Mesodermal cell (in vitro differentiated cells): Measurements from ENCODE around the gene ELMOD3.
A peak's percentile ranks its signal among the peaks of the same experiment; 100 is the strongest.
"Not testable (repeated sequence)": the region's sequence is repeated elsewhere in the genome, so short reads cannot be mapped to it uniquely, and the experiment has no call there.

ENCODE experiments used
- H3K27ac ChIP-seq: 2 replicates; pipeline ENCODE4 v1.7.0; 2013; ENCODE audit warnings: mild to moderate bottlenecking, low read depth, low read length, moderate library complexity; ENCODE audit not compliant: severe bottlenecking
- H3K36me3 ChIP-seq: 2 replicates; pipeline ENCODE4 v1.7.1; 2013; ENCODE audit warnings: mild to moderate bottlenecking, low read length, moderate library complexity; ENCODE audit not compliant: control insufficient read depth, insufficient read depth
- H3K4me1 ChIP-seq: one replicate; pipeline ENCODE4 v1.7.1; 2013; ENCODE audit warnings: mild to moderate bottlenecking, low read length; ENCODE audit not compliant: insufficient read depth, control insufficient read depth, poor library complexity, severe bottlenecking
- H3K4me3 ChIP-seq: 2 replicates; pipeline ENCODE4 v1.7.0; 2013; ENCODE audit warnings: low read length, control low read depth, mild to moderate bottlenecking; ENCODE audit not compliant: insufficient read depth, poor library complexity, severe bottlenecking; ENCODE audit errors: extremely low read depth
- H3K9me3 ChIP-seq: 2 replicates; pipeline ENCODE4 v1.7.1; 2013; ENCODE audit warnings: mild to moderate bottlenecking, low read length, moderate library complexity; ENCODE audit not compliant: control insufficient read depth
- WGBS, 2 experiments: methylation state at CpG; one replicate each; pipeline ENCODE4 v1.1.5; 2013; ENCODE audit warnings: missing lambda C conversion rate in 2 of 2; ENCODE audit not compliant: insufficient coverage in 2 of 2; 5-methylcytosine and 5-hydroxymethylcytosine counted together

ELMOD3 gene

GRCh38 chr2:85319796-85320195 is 34.8 kb upstream of the ELMOD3 start:
- 91 to 98% methylated on average over 4 of the region's 4 CpGs for WGBS, 2 experiments
- peaks cover 81% of the 10 kb centered on the region for H3K36me3 ChIP-seq
- H3K4me1 ChIP-seq = peaks cover 4% of the 10 kb centered on the region
- no peaks in the 10 kb centered on the region for H3K9me3 ChIP-seq
- H3K4me3 ChIP-seq = no peak overlapping the region
- no peak overlapping the region for H3K27ac ChIP-seq

GRCh38 chr2:85323351-85323987 is 31.1 kb upstream of the ELMOD3 start:
- WGBS, 2 experiments = 92 to 94% methylated on average over 7 to 8 of the region's 9 CpGs
- peaks cover 74% of the 10 kb centered on the region for H3K36me3 ChIP-seq
- peaks cover 14% of the 10 kb centered on the region for H3K4me1 ChIP-seq
- no peaks in the 10 kb centered on the region for H3K9me3 ChIP-seq
- no peak overlapping the region for H3K4me3 ChIP-seq
- no peak overlapping the region for H3K27ac ChIP-seq

DNA sequence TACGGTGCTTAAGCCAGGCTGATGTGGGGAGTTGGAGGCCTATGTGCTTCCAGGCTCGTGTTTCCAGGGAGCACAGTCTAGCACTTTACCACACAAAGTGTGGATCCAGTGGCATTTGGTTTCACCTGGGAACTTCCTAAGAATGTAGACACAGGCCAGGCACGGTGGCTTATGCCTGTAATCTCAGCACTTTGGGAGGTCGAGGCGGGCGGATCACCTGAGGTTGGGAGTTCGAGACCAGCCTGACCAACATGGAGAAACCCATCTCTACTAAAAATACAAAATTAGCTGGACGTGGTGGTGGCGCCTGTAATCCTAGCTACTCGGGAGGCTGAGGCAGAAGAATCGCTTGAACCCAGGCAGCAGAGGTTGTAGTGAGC is 30.6 kb upstream of the ELMOD3 start:
- 81 to 92% methylated on average over 7 to 8 of the region's 11 CpGs for WGBS, 2 experiments
- not testable (repeated sequence) for H3K4me3 ChIP-seq, H3K27ac ChIP-seq, H3K9me3 ChIP-seq
- Histone ChIP-seq H3K36me3 (peaks cover 69% of the 10 kb centered on the region), H3K4me1 (peaks cover 12% of the 10 kb centered on the region)

- Histone ChIP-seq H3K4me3 (peak overlapping the region; percentile 83), H3K27ac (no peak overlapping the region), H3K9me3 (no peaks in the 10 kb centered on the region), H3K36me3 (peaks cover 62% of the 10 kb centered on the region), H3K4me1 (peaks cover 11% of the 10 kb centered on the region)
- 63 to 88% methylated on average over 3 to 6 of the region's 10 CpGs for WGBS, 2 experiments
These were observed 29.7 kb upstream of the ELMOD3 start for GRCh38 chr2:85324639-85325465.

- Histone ChIP-seq H3K9me3 (no peaks in the 10 kb centered on the region), H3K4me1 (peaks cover 11% of the 10 kb centered on the region), H3K4me3 (peak overlapping the region; percentile 83), H3K27ac (no peak overlapping the region), H3K36me3 (peaks cover 56% of the 10 kb centered on the region)
- 85 to 87% methylated on average over 7 to 8 of the region's 9 CpGs for WGBS, 2 experiments
These were observed 29.1 kb upstream of the ELMOD3 start for GRCh38 chr2:85325466-85325811.

- 25 to 32% methylated on average over 27 to 30 of the region's 32 CpGs for WGBS, 2 experiments
- Histone ChIP-seq H3K9me3 (no peaks in the 10 kb centered on the region), H3K36me3 (peaks cover 44% of the 10 kb centered on the region), H3K27ac (no peak overlapping the region), H3K4me1 (peaks cover 11% of the 10 kb centered on the region), H3K4me3 (peak overlapping the region; percentile 83)
These were observed 28.0 kb upstream of the ELMOD3 start for GRCh38 chr2:85326406-85327159.

DNA sequence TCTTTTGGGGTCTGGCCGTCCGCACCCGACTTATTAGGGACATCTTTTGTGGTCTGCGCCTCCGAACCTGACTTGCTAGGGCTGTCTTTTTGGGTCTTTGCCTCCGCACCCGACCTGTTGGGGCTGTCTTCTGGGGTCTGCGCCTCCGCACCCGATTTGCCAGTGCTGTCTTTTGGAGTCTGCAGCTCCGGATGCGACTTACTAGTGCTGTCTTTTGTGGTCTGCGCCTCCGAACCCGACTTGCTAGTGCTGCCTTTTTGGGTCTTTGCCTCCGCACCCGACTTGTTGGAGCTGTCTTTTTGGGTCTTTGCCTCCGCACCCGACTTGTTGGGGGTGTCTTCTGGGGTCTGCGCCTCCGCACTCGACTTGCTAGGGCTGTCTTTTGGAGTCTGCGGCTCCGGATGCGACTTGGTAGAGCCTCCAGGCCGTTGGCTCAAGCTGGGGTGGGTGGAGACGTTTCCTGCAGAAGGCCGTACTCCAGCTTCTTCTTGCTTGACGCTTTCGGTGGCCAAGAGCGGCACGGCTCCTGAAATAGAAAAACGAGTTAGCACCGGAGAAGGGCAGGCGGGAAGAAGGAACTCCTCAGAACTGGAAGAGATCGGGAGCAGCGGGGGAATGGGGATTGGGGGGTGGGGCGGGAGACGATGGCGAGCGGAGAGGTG is 27.3 kb upstream of the ELMOD3 start:
- no peaks in the 10 kb centered on the region for H3K9me3 ChIP-seq
- H3K36me3 ChIP-seq = peaks cover 37% of the 10 kb centered on the region
- peak overlapping the region; percentile 83 for H3K4me3 ChIP-seq
- 6 to 8% methylated on average over 33 to 36 of the region's 41 CpGs for WGBS, 2 experiments
- H3K4me1 ChIP-seq = peaks cover 11% of the 10 kb centered on the region
- no peak overlapping the region for H3K27ac ChIP-seq

DNA sequence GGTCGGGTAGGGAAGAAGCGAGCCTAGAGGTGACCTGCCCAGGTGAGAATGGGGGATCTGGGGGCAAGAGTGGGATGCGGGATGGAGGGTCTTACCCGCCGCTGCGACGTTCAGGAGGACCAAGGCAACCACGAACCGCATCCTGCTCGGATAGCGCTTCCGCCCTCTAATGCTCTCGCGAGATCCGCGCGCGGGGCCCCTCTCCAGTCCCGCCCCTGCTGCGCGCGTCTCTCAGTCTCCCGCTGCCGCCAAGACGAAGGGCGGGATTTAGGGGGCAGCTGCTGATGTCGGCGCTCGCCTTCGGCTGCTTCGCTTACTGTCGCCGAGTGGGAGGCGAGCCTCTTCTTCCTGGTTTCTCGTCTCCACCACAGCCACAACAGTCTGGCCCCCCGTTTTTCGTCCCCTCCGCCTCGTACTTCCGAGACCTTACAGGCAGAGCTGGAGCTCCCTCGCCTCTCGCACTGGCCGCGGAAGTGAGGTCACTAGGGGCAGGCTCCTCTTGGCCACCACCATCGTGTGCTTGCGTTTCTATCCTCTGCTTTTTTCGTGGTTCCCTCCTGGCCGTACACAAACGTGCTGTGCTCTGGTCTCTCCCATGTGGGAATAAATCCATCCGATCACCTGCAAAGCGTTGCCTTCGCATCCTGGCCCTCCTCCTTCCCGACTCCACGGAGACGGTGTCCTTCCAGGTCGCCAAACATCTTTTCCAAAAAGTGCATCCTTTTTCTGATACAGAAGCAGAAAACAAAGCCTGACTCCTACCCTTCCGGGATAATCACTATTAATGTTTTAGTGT is 26.5 kb upstream of the ELMOD3 start, which contains the start of gene TGOLN2:
TGOLN2 (minus strand) TSS at position 168 of the 796 bp plus-strand sequence; CDS start at position 141, 27 bp downstream.
- 1% methylated on average over 54 to 56 of the region's 57 CpGs for WGBS, 2 experiments
- H3K27ac ChIP-seq = peak within 1 kb of the TSS; percentile 92

GRCh38 chr2:85329181-85329651 is 25.4 kb upstream of the ELMOD3 start:
- Histone ChIP-seq H3K4me1 (peaks cover 11% of the 10 kb centered on the region), H3K4me3 (no peak overlapping the region), H3K27ac (no peak overlapping the region), H3K36me3 (peaks cover 18% of the 10 kb centered on the region), H3K9me3 (no peaks in the 10 kb centered on the region)

More for the DNA sequence above, 26.5 kb upstream of the ELMOD3 start, which contains the start of gene TGOLN2:
- Histone ChIP-seq H3K36me3 (peaks cover 30% of the 10 kb centered on the region), H3K4me1 (peaks cover 11% of the 10 kb centered on the region), H3K9me3 (no peaks in the 10 kb centered on the region), H3K4me3 (peak within 1 kb of the TSS; percentile 83)

DNA sequence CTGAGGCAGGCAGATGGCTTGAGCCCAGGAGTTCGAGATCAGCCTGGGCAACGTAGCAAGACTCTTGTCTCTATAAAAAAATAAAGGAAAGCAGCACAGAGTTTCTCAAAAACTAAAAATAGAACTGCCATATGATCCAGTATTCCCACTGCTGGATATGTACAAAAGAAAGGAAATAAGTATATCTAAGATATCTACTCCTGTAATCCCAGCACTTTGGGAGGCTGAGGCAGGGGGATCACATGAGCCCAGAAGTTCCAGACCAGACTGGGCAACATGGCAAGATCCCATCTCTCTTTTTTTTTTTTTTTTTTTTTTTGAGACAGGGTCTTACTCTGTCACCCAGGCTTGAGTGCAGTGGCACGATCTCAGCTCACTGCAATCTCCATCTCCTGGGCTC is 24.9 kb upstream of the ELMOD3 start:
- Histone ChIP-seq H3K4me1 (peaks cover 11% of the 10 kb centered on the region), H3K36me3 (peaks cover 13% of the 10 kb centered on the region)
- H3K27ac ChIP-seq, H3K9me3 ChIP-seq, H3K4me3 ChIP-seq: not testable (repeated sequence)
- WGBS, 2 experiments = no CpG with 5 or more reads among the region's 3 CpGs
